Esophagus mucosa (tissue), 1 donor: ENCODE measurements around the gene DAB1. TPM values are rescaled to one million over a fixed set of nuclear protein-coding genes. Genes with fewer than 3 reads are reported as not detected.

ENCODE experiments used
- ATAC-seq: fragments of 200-7000 bp; cut with Tn5 transposase; one replicate; pipeline ENCODE4 v1.9.1; 2020
- total RNA-seq: library from RNA; stranded (reverse); gene quantifications from one replicate; pipeline ENCODE4 v1.2.4, GENCODE V29; 2023
- donor health status: DM: yes; HTN: yes; CAD: no.

Gene DAB1
- total RNA-seq: 0.04 TPM

GRCh38 chr1:57423656-57424211, at the start of gene DAB1:
DAB1 (minus strand) TSS chr1:57424060; CDS start chr1:57291030, 133,030 bp downstream.
- ATAC-seq: no peak

DNA sequence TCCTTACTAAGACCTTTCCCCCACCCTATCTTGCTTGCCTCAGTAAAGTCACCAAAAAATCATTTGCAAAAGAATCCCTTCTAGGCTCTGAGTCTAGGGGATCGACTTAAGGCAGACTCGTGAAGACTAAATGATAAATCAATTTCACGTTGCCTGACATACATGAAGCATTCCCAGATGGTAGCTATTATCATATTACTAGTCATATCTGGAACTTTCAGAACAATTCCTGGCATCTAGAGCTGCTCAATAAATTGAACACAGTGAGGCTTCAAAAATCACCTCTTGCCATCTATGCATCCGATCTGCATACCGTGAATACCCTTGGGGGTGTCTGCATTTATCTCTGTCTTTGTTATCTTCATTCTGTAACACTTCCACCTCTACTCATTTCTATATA, 49.6 kb upstream of the DAB1 start:
- ATAC-seq: no peak

DNA sequence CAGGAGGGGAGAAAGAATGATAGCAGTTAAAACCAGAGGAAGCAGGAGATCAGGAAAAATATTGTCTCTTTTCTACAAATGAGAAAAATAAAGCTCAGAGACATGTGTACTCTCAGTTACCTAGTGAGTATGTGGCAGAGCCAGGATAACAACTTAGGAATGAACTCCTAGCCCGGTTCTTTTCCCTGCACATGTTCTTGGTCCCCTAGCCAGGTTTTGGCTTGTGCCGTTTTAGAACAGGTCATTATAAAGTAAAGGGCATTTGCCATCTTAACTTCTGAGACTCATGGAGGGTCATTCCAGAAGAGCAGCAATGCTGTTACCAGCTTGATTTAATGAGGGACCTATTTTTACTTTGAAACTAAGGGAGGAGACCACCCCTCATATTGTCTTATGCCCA, 48.1 kb upstream of the DAB1 start:
- ATAC-seq: no peak

DNA sequence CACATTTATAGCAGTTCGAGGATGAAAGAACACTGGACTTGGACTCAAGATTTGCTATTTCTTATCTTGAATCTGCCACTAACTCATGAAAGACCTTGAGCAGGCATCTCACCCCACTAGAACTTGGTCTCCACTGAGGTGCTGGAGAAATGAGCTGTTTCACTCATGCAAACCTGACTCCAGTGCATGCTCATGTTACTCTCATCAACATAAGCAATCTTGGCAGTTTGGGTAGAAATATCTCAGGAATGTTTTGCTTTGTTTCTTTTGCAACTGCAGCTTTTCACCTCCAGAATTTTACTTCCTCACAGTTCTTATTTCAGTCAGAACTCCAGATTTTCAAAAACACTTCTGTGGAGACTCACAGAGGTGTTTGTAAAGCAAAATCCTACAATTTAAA, 46.2 kb upstream of the DAB1 start:
- ATAC-seq: no peak

DNA sequence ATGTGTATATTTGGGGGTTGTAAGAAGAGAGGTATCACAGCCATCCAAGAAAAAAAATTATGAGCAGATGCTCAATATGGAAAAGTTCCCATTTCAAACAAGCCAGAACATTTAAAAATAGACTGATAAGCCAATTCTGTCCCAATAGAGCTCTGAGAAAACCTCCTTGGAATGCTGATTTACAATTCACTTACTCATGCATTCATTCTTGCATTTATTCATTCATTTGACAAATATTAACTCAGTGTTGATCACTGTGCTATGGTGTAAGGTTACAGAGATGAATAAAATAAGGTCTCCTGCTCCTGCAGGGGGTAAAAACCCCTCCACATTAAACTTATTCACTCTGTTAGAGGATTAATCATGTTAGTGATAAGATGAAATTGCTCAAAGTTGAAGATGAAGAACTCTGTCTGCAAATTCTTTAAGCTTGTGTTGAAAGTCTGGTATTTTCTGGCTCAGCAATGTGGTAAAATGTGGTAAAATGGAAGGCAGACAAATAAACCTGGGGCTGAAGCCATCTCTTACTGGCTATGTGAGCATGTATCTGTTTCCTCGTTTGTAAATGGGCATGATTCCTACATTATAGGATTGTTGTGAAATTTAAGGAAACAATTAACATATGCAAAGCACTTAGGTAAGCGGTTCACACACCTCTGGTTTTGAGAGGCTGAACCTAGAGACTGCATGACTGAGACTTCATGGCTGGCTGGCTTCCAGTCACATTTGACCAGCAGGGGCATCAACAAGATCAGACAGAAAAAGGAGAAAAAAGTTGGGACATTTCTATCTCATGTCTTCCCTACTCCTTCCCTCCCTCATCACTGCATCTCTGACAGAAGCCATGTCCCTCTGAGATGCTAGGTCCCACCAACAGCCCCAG, 45.0 kb upstream of the DAB1 start:
- ATAC-seq: no peak

DNA sequence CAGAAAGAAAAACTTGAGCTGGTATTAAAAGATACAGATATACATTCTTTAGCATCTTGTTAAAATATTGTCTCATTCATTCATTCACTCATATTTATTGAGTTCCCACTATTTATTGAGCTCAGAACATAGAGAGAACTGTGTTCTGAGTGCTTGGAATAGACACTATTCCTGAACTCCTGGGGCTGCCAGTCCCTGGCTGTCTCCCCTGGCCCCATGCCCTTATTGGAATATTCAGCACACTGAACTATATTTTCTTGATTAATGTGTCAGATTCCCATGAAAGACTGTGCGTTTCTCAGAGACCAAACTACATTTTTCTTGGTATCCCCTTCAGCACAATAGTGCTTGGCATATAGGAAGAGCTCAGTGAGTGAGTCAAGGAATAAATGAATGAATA, 44.0 kb upstream of the DAB1 start:
- ATAC-seq: no peak

GRCh38 chr1:57464756-57465155, 40.9 kb upstream of the DAB1 start:
- no peak for ATAC-seq

DNA sequence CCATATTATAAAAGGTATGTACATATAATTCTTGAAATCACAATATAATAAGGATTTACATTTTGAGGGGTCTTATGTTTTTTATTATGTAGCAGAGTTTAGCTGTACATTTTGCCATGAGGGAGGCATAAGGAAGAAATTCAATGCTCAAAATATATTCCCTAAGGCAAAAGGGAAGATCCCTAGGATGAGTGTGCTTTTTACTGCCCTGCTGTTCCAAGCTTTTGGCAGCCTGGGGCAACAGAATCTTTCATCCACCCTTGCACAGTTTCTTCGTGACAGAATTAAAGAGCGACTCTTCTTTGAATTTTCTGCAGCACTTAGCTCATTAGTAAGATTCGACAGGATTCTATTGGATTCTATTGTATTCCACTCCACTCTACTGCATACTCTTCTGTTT, 39.5 kb upstream of the DAB1 start:
- ATAC-seq: no peak

GRCh38 chr1:57461405-57461804, 37.5 kb upstream of the DAB1 start:
- ATAC-seq: no peak

DNA sequence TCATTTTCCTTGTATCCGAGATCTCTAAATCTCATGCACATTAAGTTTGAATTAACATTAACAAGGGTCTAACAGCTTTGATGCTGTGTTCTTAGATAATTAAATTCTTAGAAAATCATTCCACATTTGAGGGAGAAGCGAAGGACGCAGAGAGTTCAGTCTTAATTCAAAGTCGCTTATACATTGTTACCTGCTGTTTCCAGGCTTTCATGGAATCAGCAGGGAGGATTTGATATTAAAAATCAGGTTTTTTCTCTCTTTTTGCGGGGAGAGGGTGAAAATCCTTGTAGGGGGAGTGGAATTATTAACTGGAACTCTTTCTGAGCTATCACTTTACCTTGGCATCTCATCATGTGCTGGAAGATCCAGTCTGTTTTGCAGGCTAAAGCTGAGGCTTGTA, 27.7 kb upstream of the DAB1 start:
- no peak for ATAC-seq

DNA sequence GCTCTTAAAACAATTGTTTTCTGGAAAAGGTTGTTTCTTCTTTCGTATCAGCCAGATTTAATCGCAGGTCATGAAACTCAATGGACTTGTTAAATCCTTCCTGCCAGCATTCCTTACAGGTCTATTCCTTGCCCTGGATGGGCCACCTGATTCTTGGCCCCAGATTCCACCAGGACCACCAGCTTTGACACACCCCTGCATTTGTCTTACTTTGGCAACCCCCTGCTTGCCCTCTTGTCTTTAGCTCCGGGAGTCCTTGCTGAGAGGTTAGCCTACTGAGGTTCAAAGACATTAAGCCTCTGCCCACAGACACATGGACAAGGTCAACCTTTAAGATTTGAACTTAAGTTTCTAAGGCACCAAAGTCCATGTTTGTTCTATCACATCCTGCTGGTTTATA, 27.1 kb upstream of the DAB1 start:
- ATAC-seq: no peak

DNA sequence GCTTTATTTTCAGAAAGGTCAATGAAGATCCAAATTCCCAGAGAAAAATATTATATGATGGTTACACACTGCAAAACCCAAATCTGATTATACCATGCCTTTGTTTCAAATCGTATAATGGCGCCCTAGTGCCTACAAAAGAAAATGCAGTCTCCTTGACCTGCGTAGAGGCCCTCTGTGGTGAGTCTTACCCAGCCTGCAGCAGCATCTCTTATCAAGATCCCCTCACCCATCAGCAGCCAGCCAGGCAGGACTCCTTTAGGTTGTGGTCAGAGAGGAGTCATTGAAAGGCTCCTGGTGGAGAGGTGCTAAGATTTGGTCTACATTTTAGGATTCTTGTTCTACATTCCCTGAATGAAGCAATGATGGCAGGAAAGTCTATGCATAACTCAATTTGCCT, 23.7 kb upstream of the DAB1 start:
- no peak for ATAC-seq

DNA sequence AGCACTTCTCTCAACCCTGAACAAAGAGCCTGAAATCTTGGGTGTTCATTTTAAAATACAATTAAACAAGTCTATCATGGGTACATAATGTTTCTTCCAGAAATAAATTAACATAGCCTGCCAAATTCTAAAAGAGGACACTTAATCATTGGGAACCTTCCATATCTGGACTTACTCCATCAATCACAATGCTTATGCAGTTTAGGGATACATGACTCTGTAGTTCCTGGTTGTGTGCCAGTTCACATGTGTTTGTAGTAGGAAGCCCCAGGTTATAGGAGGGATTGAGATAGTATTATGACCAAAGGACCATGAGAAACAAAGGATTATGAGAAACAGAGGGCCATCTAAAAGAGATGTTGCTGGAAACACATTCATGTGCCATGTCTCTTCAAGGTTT, 19.1 kb upstream of the DAB1 start:
- ATAC-seq: no peak

DNA sequence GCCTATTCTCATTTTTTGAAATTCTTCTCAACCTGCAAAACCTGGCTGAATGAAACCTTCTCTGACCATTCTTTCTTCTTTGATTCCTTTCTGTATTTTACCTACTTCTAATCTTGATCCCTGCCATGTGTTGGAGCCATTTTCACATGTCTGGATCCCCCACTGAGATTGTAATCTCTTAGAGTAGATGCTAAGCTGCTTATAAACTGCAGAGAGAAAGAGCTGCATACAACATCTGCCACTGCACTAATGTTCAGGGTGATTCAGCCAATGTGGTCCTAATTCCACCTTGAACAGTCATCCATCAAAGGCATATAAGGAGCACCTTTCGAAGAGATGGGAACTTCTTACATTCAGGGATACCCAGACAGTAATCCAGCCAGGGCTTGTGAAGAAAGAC, 16.2 kb upstream of the DAB1 start:
- no peak for ATAC-seq

- ATAC-seq: no peak
These were observed 7.5 kb upstream of the DAB1 start for GRCh38 chr1:57431400-57431799.

- ATAC-seq: no peak
These were observed 569 bp upstream of the DAB1 start for GRCh38 chr1:57424231-57425027.

DNA sequence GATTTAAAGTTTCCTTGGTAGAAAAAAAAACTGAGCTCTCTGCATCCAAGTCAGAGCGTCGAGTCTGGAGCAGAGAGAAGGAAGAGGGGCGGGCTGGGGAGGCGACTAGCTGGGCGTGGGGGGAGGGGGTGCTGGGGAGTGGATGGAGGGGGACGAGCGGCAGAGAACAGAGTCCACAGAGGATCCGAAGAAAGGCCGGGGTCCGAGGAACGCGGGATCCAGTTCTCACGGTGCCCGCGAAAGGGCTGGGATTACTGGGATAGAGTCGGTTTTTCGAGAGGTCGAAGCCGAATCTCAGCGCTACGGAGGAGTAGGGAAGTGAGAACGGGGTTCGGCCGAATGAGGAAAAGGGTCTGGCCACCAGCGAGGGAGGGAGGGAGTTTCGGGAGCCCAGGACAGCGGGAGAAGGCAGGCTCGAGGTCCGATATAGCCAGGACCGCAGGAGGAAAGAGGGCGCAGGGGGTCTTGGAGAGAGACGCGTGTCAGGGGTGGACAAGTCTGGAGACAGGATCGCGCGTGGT, 665 bp downstream of the DAB1 start:
- ATAC-seq: no peak

- ATAC-seq: no peak
These were observed 1.4 kb downstream of the DAB1 start for GRCh38 chr1:57422271-57423134.

DNA sequence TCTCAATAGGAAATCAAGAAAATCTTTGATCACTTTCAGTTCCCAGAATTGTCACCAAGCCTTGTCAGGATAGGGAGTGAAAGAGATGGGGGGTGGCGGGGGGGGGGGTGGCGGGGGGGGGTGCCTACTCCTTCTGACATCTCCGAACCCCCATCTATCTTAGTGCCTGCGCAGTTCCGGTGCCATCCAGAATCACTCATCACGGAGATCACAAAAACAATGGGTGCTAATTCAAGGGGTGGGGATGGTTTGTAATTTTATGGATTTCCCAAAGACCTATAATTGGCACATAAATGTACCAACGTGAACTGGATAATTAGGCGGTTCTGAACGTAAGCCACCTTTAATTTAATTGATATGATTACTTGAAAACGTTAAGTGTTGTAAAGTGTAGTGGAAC, 2.1 kb downstream of the DAB1 start:
- no peak for ATAC-seq

GRCh38 chr1:57420981-57421785, 2.7 kb downstream of the DAB1 start:
- ATAC-seq: no peak

DNA sequence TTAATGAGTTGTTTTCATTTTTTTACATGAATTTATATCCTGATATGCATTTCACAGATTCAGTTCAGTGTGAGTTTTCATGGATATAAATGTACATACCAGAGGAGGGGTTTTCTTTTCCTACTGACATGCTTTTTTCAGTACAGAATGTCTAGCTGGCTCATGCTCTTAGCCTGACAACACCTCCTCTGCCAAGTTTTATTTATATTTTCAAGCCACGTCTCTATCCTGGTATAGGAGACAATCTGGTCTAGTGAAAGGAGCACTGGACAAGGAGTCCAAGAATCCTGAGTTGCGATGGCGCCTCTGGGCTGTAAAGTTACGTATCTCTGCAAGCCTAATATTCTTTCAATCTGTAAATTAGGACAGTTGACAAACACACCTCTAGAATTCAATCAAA, 4.9 kb downstream of the DAB1 start:
- ATAC-seq: no peak

DNA sequence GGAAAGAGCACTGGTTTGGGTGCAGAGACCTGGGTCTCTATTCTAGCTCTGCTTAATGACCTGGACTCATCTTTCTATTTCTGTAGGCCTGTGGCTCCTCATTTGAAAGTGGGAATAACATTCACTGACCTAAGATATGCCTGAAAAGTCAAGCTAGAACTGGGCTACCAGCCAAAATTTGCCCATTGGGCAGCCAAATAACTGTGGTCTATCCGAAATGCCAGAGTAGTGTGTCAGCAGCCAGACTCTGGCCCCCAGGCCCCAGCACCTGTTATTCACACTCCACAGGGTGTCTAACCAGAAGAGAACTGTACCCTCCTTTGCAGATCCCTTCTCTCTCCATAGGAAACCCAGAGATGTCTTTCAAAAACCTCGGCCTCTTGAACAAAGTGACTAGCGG, 12.6 kb downstream of the DAB1 start:
- no peak for ATAC-seq
